NCI-H146 (cell line): ENCODE results near the gene LRIG2.
"Not testable (repeated sequence)": the region's sequence is repeated elsewhere in the genome, so short reads cannot be mapped to it uniquely, and the experiment has no call there.

Source experiments
- DNase-seq: peaks from one replicate; lab custom pipeline; 2025; lab: John Stamatoyannopoulos, UW

LRIG2 gene

DNA sequence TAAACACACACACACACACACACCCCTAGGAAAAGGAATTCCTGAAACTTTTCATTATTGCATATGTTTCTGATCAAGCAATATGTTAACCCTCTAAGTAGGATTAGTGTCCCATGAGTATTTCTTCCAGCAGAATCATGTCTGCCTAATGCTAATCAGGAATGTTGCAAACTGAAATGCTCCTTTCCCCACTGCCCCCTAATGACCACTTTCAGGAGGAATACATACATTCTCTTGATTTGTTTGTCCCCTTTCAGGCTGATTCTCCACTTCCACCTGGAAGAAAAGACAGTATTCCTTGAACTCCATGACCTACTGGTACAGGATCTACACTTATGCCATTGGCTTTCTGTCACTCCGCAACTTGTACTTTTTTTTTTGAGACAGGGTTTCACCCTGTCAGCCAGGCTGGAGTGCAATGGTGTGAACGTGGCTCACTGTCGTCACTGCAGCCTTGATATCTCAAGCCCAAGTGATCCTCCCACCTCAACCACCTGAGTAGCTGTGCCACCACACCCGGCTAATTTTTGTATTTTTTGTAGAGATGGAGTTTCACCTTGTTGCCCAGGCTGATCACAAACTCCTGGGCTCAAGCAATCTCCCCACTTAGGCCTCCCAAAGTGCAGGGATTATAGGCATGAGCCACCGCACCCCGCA, 56.7 kb downstream of the LRIG2 start:
- DNase-seq: no peak

DNA sequence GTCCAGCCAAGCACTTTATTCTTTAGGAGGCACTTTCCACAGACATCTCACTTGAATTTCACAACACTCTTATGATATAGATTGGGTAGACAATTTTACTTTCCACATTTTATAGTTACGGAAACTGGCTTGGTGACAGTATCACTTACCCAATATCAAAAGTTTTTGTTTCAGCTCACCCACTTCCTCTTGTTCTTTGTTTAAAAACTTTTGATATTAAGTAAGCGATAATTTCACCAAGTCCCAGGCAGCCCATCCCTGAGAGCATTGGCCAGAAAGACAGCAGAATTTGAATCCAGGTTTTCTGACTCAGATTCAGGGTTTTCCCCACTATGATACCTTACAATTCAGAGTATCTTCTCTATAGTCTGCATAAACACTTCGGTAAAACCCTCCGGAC, 60.0 kb downstream of the LRIG2 start:
- no peak for DNase-seq

DNA sequence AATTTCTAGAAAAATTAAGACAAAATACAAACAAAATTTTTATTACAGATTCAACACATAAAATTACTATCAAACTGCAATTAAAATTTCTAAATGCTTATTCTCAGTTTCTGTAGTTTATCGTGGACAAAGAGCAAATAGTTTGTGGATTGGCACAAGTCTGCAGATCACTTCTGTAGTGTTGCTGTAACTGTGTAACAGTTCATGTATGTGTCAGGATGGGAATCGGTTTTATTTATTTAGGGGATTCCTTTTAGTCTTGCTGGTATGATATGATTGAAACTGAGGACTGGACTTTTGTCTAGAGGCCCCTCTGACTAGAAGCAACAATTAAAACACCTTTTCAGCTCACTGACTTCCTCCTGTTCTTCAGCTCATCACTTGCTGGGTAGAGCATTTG, 60.8 kb downstream of the LRIG2 start:
- no peak for DNase-seq

DNA sequence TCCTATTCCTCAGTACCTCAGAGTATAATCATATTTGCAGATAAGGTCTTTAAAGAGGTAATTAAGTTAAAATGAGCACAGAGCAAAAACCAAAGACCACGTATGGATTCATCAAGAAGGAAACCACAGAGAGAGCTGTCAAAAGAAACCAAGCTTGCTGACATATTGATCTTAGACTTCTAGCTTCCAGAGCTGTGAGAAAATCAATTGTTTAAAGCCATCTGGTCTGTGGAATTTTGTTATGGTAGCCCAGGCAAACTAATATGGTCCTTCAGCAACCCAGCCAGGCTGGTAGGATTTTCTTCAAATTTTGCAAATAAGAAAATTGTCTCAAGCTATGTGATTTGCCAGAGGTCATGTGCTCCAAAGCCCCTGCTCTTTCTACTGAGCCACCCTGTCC, 62.5 kb downstream of the LRIG2 start:
- no peak for DNase-seq

DNA sequence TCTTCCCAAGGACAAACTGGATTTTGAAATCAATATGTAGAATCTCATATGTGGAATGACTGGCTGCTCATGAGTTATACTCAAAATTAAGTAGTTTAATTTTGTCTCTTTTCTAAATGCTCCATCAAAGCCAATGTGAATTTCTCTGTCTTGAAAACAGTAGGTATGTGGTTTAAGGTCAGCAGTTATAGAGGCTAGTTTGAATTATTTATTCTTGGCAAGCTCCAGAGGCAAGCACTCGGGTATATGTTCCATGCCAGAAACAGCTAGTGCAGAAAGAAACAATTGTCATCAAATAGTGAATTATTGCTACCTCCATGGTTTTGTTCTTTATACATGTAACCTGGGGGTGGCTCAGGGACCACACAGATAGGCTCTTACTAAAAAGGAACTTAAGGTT, 63.5 kb downstream of the LRIG2 start:
- no peak for DNase-seq

DNA sequence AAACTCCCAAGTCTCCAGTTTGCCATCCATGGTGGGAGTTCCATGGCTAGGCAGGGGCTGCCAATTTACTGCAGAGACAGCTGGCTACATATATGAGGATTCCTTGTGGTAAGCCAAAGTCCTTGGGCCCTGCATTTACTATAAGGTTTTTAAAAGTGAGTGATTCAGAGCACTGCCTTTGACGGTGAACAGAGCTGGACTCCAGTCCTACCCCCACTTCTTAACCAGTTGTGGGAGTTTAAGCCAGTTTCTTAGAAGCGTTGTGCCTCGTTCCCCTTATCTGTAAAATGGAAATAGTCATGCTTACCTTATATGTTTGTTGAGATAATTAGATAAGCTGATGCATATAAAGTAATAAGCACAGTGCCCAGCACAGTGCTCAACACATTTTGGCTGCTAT, 64.6 kb downstream of the LRIG2 start:
- DNase-seq: no peak

DNA sequence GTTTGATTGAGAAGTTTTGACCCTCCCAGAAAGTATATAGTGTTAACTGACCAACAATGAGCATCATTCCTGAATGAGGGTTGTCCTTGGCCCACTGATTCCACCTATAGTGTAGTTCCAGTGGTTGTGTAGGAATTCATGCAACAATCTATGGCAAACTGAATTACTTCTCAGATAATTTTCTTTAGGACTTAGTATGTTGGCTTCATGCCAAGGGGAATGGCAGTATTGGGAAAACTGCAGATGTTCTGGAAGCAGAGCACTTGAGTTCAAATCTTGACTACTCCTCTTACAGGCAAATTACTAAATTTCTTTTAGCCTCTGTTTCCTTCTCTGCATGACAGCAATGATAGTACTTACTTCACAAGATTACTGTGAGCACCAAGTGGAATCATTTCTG, 65.8 kb downstream of the LRIG2 start:
- DNase-seq: no peak

DNA sequence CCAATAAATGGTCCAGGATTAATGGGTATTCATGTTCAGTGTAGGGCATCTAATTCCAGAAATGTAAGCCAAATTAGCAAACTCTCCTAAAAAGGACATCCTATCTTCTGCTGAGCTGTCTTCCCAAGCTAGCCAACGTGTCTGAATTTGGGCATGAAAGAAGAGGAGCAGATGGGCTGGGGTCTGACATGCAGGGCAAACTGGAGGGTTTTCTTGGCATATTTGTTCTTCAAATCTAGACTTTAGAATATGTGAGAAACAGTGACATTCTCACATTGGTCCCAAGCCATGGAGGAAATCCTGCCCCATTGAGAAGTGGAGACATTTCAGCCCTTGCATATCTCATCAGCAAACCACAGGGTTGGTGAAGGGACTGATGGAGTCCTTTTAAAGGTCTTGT, 67.2 kb downstream of the LRIG2 start:
- no peak for DNase-seq

DNA sequence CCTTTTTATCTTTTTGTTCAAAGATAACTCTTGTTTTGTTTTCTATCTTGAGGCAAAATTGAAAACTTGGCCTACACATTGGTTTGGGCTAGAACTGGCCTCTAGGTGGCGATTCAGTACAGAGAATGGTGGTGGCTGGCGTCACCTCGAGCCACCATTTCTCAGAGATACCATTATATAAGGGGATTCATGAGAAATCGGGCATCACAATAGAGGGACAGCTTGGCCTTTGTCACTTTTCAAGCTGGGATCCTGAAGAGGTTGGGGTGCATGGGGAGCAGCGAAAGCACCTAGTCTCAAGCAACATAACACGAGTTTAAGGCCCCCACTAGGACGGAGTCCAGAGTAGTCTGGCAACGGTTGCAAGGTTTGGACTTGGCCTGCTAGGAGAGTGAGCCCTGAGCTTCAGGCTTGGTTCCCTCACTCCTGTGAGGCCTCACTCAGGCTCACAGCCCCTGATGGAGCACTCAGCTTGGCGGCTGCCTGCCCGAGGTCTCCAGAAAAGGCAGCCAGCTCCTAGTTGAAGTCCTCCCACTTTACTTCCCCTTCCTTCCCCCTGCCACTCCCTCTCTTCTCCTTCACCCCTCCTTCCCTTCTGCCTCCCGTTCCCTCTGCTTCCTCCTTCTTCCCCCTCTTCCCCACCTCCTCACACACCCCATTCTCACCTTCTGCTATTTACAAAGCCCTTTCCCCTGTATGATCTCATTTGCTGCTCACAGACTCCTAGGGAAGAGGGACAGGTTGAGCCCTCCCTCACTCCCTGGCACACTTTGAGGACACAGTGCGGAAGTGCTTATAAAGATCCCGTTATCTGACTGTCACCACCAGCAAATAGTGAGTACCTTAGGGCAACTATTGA, 67.8 kb downstream of the LRIG2 start:
- DNase-seq: peak; percentile 62

DNA sequence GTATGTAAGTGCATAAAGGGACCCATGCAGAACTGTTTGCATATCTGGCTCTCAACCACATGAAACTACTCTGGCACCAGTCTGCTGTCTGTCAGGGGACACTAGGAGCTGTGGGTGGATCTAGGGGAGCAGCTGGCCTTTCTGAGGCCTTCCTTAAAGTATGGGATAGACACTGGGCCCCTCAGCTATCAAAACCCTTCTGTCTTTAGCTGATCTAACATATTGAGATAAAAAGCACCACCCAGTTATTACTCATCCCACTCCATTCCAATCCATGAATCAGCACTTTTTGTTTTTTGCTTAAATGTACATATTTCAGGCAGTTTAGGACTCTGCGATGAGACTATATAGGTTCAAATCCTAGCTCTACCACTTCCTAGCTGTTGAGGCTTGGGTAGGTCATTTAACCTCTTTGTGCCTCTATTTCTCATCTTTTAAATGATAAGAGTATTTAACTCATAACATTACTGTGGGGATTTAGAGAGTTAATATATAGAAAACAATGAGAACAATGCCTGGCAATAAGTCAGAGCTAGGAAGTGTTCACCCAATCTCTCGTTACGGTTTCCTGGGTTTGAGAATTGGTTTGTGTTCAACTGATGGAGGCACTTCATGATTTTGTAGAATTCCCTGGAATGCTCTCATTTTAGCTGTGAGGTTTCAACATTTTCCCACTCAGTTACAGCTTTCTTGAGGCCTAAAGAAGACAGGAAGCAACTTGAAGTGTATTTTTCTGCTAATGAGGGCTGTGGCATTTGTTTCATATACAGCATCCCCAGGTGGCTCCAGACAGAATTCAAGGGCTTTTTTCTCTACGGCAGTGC, 68.9 kb downstream of the LRIG2 start:
- no peak for DNase-seq

DNA sequence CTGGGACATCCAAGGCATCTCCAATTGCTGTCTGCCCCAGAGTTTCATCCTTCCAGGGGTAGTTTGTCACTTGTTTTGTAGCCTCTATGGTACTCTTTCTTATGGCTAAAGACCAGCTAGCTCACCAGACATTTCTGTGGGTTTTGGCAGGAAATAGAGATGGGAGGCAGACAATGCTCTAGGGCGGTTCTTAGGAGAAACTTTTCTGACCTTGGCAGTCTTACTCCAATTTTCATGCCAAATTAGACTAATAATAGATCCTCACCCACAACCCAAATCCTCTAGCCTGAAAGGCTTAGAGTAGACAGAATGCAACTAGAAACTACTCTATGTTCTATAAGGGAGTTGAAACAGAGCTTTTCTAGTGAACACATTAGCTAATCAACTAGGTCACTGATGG, 69.8 kb downstream of the LRIG2 start:
- no peak for DNase-seq

DNA sequence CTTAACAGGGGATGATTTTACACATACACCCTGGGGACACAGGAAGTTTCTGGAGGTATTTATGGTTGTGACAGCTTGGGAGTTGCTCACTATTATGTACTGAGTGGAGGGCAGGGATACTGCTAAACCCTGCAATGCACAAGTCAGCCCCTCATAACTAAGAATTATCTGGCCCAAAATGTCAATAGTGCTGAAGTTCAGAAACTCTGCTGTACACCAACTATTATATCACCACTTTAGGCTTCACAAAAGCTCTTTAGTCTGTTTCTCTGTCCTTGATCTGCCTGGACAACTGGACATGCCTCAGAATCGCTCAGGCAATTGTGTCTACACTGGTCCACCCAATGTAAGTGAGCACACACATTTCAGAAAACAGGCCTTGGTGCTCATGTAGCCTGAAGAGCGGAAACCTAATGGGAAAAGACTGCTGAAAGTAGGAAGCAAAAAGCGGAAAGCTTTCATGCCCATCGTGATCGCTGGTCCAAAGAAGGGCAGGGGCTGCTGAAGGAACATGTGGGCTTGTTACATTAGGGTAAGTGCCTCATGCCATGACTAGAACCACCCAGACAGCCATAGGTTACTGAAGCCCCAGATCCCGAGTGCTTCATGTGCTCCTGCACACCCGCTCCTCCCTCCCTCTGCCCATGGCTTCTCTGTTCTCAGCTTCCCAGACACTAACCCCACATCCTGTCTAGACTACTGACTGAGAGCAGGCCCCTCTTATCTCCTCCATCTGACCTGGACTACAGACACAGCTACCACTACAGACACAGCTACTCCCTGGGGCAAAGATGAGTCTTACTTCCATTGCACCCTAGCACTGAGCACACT, 73.5 kb downstream of the LRIG2 start:
- no peak for DNase-seq

DNA sequence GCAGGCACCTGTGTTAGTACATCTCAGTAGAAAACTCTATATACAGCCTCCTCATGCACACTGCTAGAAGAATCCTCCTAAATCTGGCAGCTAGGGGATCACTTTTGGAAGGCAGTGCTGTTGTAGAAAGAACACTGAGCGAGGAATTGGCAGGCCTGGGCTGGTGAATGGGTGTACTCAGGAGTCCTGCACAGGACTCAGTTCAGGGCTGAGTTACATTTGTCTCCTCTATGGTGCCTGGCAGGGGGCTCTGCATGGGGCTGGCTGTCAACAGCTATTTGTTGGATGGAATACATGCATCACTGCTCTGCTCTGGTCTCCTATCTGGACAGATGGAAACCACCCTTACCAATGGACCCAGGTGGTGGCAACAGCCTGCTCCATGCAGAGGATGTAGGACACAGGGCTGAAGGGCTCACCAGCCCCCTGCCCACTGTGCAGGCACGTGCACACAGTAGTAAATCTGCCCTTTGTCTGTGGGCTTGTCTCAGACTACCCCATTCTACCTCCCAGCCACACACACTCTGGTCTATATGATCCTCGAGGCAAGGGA, 74.2 kb downstream of the LRIG2 start:
- no peak for DNase-seq

DNA sequence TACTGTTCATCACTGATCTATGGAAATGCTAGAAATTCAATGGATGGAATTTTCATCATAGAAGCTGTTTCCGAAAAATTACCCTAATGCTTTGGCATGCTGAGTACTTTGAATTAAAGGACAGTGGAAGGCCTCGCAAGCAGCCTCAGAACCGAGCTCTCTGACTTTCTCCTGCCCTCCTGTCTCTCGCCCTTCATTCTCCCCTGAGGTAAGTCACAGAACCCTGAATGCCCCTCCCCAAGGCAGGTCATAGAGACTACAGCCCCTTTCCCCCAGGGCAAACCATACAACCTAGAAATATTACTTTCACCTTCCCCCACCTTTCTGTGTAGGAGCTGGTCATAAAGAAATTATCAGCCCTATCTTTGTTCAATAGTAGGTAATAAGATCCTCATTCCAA, 74.8 kb downstream of the LRIG2 start:
- no peak for DNase-seq

DNA sequence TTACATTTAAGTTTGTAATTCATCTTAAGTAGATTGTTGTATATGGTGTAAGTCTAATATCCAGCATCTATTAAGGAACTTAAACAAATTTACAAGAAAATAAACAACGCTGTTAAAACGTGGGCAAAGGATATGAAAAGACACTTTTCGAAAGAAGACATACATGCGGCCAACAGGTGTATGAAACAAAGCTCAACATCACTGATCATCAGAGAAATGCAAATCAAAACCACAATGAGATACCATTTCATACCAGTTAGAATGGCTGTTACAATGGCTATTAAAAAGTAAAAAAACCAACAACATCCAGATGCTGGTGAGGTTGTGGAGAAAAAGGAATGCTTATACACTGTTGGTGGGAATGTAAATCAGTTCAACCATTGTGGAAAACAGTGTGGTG, 77.5 kb downstream of the LRIG2 start:
- DNase-seq: not testable (repeated sequence)

DNA sequence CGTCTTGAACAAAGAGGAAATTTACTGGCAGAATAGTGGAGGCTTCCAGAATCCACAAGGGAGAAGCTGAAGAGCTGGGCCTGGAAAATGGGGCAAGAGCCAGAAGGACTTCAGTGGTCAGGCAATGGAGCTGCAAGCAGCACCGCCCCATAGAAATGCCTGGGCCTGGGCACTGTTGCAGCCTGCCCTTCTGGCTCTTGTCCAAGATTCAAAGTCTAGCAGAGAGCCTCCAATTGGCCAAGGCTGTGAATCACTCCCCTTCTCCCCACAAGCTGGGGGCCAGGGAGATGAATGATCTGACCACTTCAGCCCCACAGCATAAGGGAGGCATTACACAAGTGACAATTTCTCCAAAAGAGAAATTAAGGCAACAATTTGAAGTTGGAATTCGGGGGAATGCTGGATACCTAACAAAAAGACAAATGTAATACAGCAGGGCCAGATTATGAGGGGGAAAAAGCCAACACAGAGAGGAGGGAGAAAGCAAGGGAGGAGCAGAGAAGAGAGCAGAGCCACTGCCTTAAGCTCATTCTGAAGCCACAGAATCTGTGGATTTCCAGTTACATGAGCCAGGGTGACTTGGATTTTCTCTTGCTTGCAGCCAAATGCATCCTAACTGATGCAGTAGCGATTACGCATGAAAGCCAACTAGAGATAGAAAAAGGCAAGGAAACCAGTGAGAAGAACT, 80.3 kb downstream of the LRIG2 start:
- DNase-seq: peak; percentile 38

DNA sequence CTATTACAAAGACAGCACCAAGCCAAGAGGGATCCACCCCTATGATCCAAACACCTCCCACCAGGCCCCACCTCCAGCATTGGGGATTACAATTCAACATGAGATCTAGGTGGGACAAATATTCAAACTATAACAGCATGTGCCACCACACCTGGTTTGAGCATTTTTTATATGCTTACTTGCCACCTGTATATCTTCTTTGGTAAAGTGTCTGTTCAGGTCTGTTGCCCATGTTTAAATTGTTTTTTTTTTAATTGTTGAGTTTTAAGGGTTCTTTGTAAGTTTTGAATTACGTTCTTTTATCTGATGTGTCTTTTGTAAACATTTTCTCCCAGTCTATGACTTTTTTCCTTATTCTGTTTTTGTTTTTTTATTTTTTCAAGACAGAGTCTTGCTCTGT, 83.4 kb downstream of the LRIG2 start:
- DNase-seq: no peak

DNA sequence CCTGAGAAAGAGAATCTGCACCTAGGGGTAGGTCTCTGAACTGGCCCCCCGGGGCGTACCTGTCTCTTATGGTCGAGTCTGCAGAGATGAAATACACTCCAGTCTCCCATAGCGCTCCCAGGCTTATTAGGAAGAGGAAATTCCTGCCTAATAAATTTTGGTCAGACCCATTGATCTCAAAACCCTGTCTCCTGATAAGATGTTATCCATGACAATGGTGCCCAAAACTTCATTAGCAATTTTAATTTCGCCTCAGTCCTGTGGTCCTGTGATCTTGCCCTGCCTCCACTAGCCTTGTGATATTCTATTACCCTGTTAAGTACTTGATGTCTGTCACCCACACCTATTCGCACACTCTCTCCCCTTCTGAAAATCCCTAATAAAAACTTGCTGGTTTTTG, 85.7 kb downstream of the LRIG2 start:
- DNase-seq: peak; percentile 75

DNA sequence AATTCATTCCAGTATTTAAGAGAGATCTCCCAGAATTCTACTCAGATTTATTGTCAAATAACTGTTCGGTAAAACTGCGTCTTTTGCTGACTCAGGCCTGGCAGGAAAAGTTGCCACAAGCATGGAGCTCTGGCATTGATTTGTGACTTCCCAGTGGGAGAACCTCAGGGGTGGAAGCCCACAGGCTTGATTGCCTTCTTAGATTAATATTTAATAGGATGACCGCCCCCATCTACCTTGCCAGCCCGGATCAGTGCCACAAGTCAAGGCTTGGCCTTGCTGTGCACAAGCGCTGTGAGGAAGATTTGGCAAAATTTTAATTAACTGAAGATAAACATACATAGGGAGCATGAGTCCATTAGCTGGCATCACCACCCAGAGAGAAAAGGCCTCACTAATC, 93.5 kb downstream of the LRIG2 start:
- no peak for DNase-seq

DNA sequence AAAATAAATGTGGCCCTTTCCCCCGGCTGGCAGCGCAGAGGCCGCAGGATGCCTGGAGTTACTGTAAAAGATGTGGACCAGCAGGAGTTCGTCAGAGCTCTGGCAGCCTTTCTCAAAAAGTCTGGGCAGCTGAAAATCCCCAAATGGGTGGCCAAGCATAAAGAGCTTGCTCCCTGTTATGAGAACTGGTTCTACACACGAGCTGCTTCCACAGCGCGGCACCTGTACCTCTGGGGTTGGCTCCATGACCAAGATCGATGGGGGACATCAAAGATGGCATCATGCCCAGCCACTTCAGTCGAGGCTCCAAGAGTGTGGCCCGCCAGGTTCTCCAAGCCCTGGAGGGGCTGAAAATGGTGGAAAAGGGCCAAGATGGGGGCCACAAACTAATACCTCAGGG, 95.9 kb downstream of the LRIG2 start:
- DNase-seq: no peak

DNA sequence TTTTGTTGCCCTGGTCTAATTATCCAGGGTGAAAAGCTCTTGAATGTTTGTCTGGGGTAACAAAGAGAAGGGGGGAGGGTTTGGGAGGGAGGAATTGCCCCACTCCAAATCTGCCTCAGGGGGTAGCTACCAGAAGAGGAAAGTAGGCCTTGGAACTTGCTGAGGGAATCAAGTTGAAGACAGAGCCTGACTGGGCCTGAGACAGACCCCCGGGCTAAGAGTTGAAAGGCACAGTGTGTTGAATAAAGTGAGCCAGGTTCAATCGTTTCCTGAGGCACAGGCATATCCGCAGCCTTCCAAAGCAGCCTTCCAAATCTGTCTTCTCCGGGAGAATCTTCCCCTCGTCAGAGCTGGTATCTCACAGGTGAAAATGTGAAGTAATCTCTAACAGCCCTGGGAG, 96.6 kb downstream of the LRIG2 start:
- no peak for DNase-seq
